ENCODE measurements around the gene FIP1L1. TPM values are rescaled to one million over a fixed set of nuclear protein-coding genes. Genes with fewer than 3 reads are reported as not detected.
"Not testable (repeated sequence)": the region's sequence is repeated elsewhere in the genome, so short reads cannot be mapped to it uniquely, and the experiment has no call there.

FIP1L1 gene
- total RNA-seq: 10 to 100 TPM; 57.5 to 80.7 TPM
- 44.4 to 76.5 reads per million in 2 donors for total RNA-seq

- DNase-seq (peak; percentile 95 to 97 (median 97)), ATAC-seq (peak; percentile 95)
- Mint-ChIP-seq H3K27ac (peak within 1 kb of the TSS; percentile 99), H3K4me1 (peaks cover 28% of the 10 kb centered on the region), H3K4me3 (peak within 1 kb of the TSS; percentile 98), H3K36me3 (ENCODE audit: low read depth) (peaks cover 6% of the 10 kb centered on the region), H3K27me3 (peaks cover 11% of the 10 kb centered on the region)
- no peaks in the 10 kb centered on the region for H3K9me3 ChIP-seq (ENCODE audit: control insufficient read depth, low read length, poor library complexity, severe bottlenecking)
These were observed at the start of gene FIP1L1 for GRCh38 chr4:53377319-53378170. Gene FIP1L1 (plus strand): TSS chr4:53377641. CDS start chr4:53377839, 198 bp downstream.

GRCh38 chr4:53334916-53335315, 42.5 kb upstream of the FIP1L1 start:
- not testable (repeated sequence) for H3K4me1 Mint-ChIP-seq

GRCh38 chr4:53340145-53340544, 37.3 kb upstream of the FIP1L1 start:
- H3K9me3 ChIP-seq (ENCODE audit: control insufficient read depth, low read length, poor library complexity, severe bottlenecking); H3K27ac Mint-ChIP-seq; H3K36me3 Mint-ChIP-seq (ENCODE audit: low read depth); ATAC-seq; H3K4me3 Mint-ChIP-seq; H3K4me1 Mint-ChIP-seq; DNase-seq; H3K27me3 Mint-ChIP-seq: not testable (repeated sequence)

More at GRCh38 chr4:53334916-53335315, 42.5 kb upstream of the FIP1L1 start:
- H3K36me3 Mint-ChIP-seq (ENCODE audit: low read depth); H3K27ac Mint-ChIP-seq; DNase-seq; H3K9me3 ChIP-seq (ENCODE audit: control insufficient read depth, low read length, poor library complexity, severe bottlenecking); H3K4me3 Mint-ChIP-seq; ATAC-seq; H3K27me3 Mint-ChIP-seq: not testable (repeated sequence)

- not testable (repeated sequence) for DNase-seq; H3K4me3 Mint-ChIP-seq; H3K27me3 Mint-ChIP-seq; H3K9me3 ChIP-seq (ENCODE audit: control insufficient read depth, low read length, poor library complexity, severe bottlenecking); ATAC-seq; H3K4me1 Mint-ChIP-seq; H3K27ac Mint-ChIP-seq
- peaks cover 10% of the 10 kb centered on the region for H3K36me3 Mint-ChIP-seq (ENCODE audit: low read depth)
These were observed 31.0 kb upstream of the FIP1L1 start for GRCh38 chr4:53346392-53346791.

GRCh38 chr4:53346920-53347852, 30.3 kb upstream of the FIP1L1 start:
- DNase-seq: no peak
- H3K9me3 ChIP-seq (ENCODE audit: control insufficient read depth, low read length, poor library complexity, severe bottlenecking): no peaks in the 10 kb centered on the region
- Mint-ChIP-seq H3K36me3 (ENCODE audit: low read depth) (peaks cover 10% of the 10 kb centered on the region), H3K4me1 (peaks cover 8% of the 10 kb centered on the region), H3K27me3 (no peaks in the 10 kb centered on the region), H3K4me3 (no peak overlapping the region), H3K27ac (peak overlapping the region; percentile 10)
- ATAC-seq: no peak

GRCh38 chr4:53348046-53348445, 29.4 kb upstream of the FIP1L1 start:
- no peak overlapping the region for H3K4me3 Mint-ChIP-seq
- DNase-seq (no peak), ATAC-seq (no peak)
- peak overlapping the region; percentile 10 for H3K27ac Mint-ChIP-seq
- peaks cover 7% of the 10 kb centered on the region for H3K4me1 Mint-ChIP-seq
- H3K9me3 ChIP-seq (ENCODE audit: control insufficient read depth, low read length, poor library complexity, severe bottlenecking): no peaks in the 10 kb centered on the region
- peaks cover 10% of the 10 kb centered on the region for H3K36me3 Mint-ChIP-seq (ENCODE audit: low read depth)
- H3K27me3 Mint-ChIP-seq: no peaks in the 10 kb centered on the region

- peaks cover 8% of the 10 kb centered on the region for H3K4me1 Mint-ChIP-seq
- H3K9me3 ChIP-seq (ENCODE audit: control insufficient read depth, low read length, poor library complexity, severe bottlenecking): no peaks in the 10 kb centered on the region
- no peak for ATAC-seq
- H3K27me3 Mint-ChIP-seq: no peaks in the 10 kb centered on the region
- H3K27ac Mint-ChIP-seq: no peak overlapping the region
- no peak for DNase-seq
- peaks cover 10% of the 10 kb centered on the region for H3K36me3 Mint-ChIP-seq (ENCODE audit: low read depth)
- H3K4me3 Mint-ChIP-seq: no peak overlapping the region
These were observed 28.4 kb upstream of the FIP1L1 start for GRCh38 chr4:53349091-53349491.

GRCh38 chr4:53354012-53354722, 23.3 kb upstream of the FIP1L1 start:
- peaks cover 3% of the 10 kb centered on the region for H3K36me3 Mint-ChIP-seq (ENCODE audit: low read depth)
- no peaks in the 10 kb centered on the region for H3K9me3 ChIP-seq (ENCODE audit: control insufficient read depth, low read length, poor library complexity, severe bottlenecking)
- H3K27me3 Mint-ChIP-seq: no peaks in the 10 kb centered on the region
- H3K4me3 Mint-ChIP-seq: no peak overlapping the region
- H3K27ac Mint-ChIP-seq: no peak overlapping the region
- no peak for DNase-seq
- peaks cover 13% of the 10 kb centered on the region for H3K4me1 Mint-ChIP-seq
- no peak for ATAC-seq

- DNase-seq: no peak
- peaks cover 23% of the 10 kb centered on the region for H3K4me1 Mint-ChIP-seq
- no peaks in the 10 kb centered on the region for H3K27me3 Mint-ChIP-seq
- no peaks in the 10 kb centered on the region for H3K9me3 ChIP-seq (ENCODE audit: control insufficient read depth, low read length, poor library complexity, severe bottlenecking)
- no peak for ATAC-seq
- no peak overlapping the region for H3K4me3 Mint-ChIP-seq
- peak overlapping the region; percentile 1 for H3K27ac Mint-ChIP-seq
- no peaks in the 10 kb centered on the region for H3K36me3 Mint-ChIP-seq (ENCODE audit: low read depth)
These were observed 21.4 kb upstream of the FIP1L1 start for GRCh38 chr4:53355930-53356521.

- ATAC-seq (no peak), DNase-seq (no peak)
- no peaks in the 10 kb centered on the region for H3K27me3 Mint-ChIP-seq
- H3K4me1 Mint-ChIP-seq: peaks cover 41% of the 10 kb centered on the region
- H3K4me3 Mint-ChIP-seq: no peak overlapping the region
- H3K9me3 ChIP-seq (ENCODE audit: control insufficient read depth, low read length, poor library complexity, severe bottlenecking): no peaks in the 10 kb centered on the region
- peak overlapping the region; percentile 32 for H3K27ac Mint-ChIP-seq
- peaks cover 6% of the 10 kb centered on the region for H3K36me3 Mint-ChIP-seq (ENCODE audit: low read depth)
These were observed 16.0 kb upstream of the FIP1L1 start for GRCh38 chr4:53361451-53361850.

GRCh38 chr4:53362093-53362492, 15.3 kb upstream of the FIP1L1 start:
- H3K27ac Mint-ChIP-seq: peak overlapping the region; percentile 32
- peak overlapping the region; percentile 80 for H3K4me3 Mint-ChIP-seq
- peaks cover 44% of the 10 kb centered on the region for H3K4me1 Mint-ChIP-seq

GRCh38 chr4:53364624-53365023, 12.8 kb upstream of the FIP1L1 start:
- ATAC-seq (no peak), DNase-seq (no peak)
- peaks cover 8% of the 10 kb centered on the region for H3K36me3 Mint-ChIP-seq (ENCODE audit: low read depth)
- peak overlapping the region; percentile 98 for H3K27ac Mint-ChIP-seq
- H3K4me1 Mint-ChIP-seq: peaks cover 38% of the 10 kb centered on the region
- H3K27me3 Mint-ChIP-seq: peaks cover 6% of the 10 kb centered on the region
- peak overlapping the region; percentile 98 for H3K4me3 Mint-ChIP-seq
- no peaks in the 10 kb centered on the region for H3K9me3 ChIP-seq (ENCODE audit: control insufficient read depth, low read length, poor library complexity, severe bottlenecking)

More at GRCh38 chr4:53362093-53362492, 15.3 kb upstream of the FIP1L1 start:
- no peaks in the 10 kb centered on the region for H3K27me3 Mint-ChIP-seq
- peaks cover 8% of the 10 kb centered on the region for H3K36me3 Mint-ChIP-seq (ENCODE audit: low read depth)
- no peaks in the 10 kb centered on the region for H3K9me3 ChIP-seq (ENCODE audit: control insufficient read depth, low read length, poor library complexity, severe bottlenecking)
- DNase-seq (no peak), ATAC-seq (no peak)

Measured in T-helper 17 cell (primary cell).